ENCODE results near the gene FUT7.
A peak's percentile ranks its signal among the peaks of the same experiment; 100 is the strongest.

The FUT7 gene

GRCh38 chr9:137049544-137050449, 17.9 kb upstream of the FUT7 start:
- DNase-seq (ENCODE audit: low read depth): no peak

- DNase-seq (ENCODE audit: low read depth): no peak
Measured at GRCh38 chr9:137048655-137049543, 17.0 kb upstream of the FUT7 start.

GRCh38 chr9:137046088-137046787, 14.3 kb upstream of the FUT7 start, which contains the start of gene NPDC1:
Gene NPDC1, minus strand, starts transcription at chr9:137046177. Its CDS starts 188 bp downstream, at chr9:137045989.
- DNase-seq (ENCODE audit: low read depth): peak; percentile 76

- no peak for DNase-seq (ENCODE audit: low read depth)
Measured at GRCh38 chr9:137045294-137046087, 13.6 kb upstream of the FUT7 start.

GRCh38 chr9:137044502-137045177, 12.8 kb upstream of the FUT7 start:
- no peak for DNase-seq (ENCODE audit: low read depth)

- DNase-seq (ENCODE audit: low read depth): no peak
Measured at GRCh38 chr9:137044037-137044436, 12.1 kb upstream of the FUT7 start.

GRCh38 chr9:137042751-137043727, 11.2 kb upstream of the FUT7 start:
- no peak for DNase-seq (ENCODE audit: low read depth)

GRCh38 chr9:137041124-137041523, 9.2 kb upstream of the FUT7 start:
- no peak for DNase-seq (ENCODE audit: low read depth)

GRCh38 chr9:137040568-137040967, 8.7 kb upstream of the FUT7 start:
- no peak for DNase-seq (ENCODE audit: low read depth)

- no peak for DNase-seq (ENCODE audit: low read depth)
Measured at GRCh38 chr9:137039611-137040366, 7.9 kb upstream of the FUT7 start.

GRCh38 chr9:137038916-137039315, 7.0 kb upstream of the FUT7 start:
- no peak for DNase-seq (ENCODE audit: low read depth)

- DNase-seq (ENCODE audit: low read depth): no peak
Measured at GRCh38 chr9:137037483-137037882, 5.6 kb upstream of the FUT7 start.

GRCh38 chr9:137037035-137037434, 5.1 kb upstream of the FUT7 start:
- DNase-seq (ENCODE audit: low read depth): no peak

GRCh38 chr9:137035937-137036336, 4.0 kb upstream of the FUT7 start:
- DNase-seq (ENCODE audit: low read depth): no peak

- DNase-seq (ENCODE audit: low read depth): no peak
Measured at GRCh38 chr9:137035507-137035834, 3.6 kb upstream of the FUT7 start.

GRCh38 chr9:137034709-137035506, 3.0 kb upstream of the FUT7 start:
- peak; percentile 76 for DNase-seq (ENCODE audit: low read depth)

- DNase-seq (ENCODE audit: low read depth): no peak
Measured at GRCh38 chr9:137034039-137034708, 2.3 kb upstream of the FUT7 start.
